GM21515 (cell line): Measurements from ENCODE around the gene TRPV5.
"Not testable (repeated sequence)": the region's sequence is repeated elsewhere in the genome, so short reads cannot be mapped to it uniquely, and the experiment has no call there.

ENCODE experiments used
- ATAC-seq: cut with Tn5 transposase; IDR thresholded peaks from one replicate; pipeline ENCODE4 v1.9.1; 2021; ENCODE audit not compliant: unreplicated experiment

Gene TRPV5

DNA sequence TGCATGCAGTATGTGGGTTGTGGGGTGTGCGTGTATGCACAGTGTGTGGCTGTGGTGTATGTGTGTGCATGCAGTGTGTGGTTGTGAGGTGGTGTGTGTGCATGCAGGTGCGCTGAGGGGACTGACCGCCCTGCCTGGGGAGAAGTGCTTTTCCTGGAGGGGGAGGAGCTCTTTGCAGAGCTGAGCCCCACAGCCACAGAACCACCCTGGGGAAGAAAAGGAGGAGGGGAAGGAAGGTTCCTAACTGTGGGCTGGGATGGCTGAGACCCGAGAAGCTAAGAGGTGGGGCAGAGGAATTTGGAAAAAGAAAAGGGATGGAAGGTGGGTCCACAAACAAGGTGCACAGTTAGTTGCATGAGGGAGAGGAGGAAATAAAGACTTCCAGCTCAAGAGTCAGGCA, at the start of gene TRPV5:
TRPV5 (minus strand) TSS at position 123 of the 400 bp plus-strand sequence. CDS start 287 bp downstream, outside the sequence.
- no peak for ATAC-seq

DNA sequence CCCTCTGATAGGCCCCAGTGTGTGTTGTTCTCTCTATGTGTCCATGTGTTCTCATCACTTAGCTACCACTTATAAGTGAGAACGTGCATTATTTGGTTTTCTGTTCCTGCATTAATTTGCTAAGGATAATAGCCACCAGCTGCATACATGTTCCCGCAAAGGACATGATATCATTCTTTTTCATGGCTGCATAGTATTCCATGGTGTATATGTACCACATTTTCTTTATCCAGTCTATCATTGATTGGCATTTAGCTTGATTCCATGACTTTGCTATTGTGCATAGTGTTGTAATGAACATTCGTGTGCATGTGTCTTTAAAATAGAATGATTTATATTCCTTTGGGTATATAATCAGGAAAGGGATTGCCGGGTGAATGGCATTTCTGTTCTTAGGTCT, 44.9 kb upstream of the TRPV5 start:
- ATAC-seq = not testable (repeated sequence)

DNA sequence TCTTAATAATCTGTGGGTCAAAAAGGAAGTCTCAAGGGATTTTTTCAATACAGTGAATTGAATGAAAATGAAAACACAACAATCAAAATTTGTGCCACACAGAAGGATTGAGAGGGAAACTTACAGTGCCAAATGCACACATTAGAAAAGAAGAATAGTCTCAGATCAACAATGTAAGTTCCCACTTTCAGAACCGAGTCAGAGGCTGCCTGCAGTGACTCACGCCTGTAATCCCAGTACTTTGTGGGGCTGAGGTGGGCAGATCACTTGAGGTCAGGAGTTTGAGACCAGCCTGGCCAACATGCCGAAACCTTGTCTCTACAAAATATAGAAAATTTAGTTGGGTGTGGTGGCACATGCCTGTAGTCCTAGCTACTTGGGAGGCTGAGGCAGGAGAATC, 41.1 kb upstream of the TRPV5 start:
- no peak for ATAC-seq

GRCh38 chr7:142969183-142969582, 35.6 kb upstream of the TRPV5 start:
- ATAC-seq = no peak

- no peak for ATAC-seq
Observed at GRCh38 chr7:142968229-142968628, 34.7 kb upstream of the TRPV5 start.

- no peak for ATAC-seq
Observed at GRCh38 chr7:142964502-142965246, 31.1 kb upstream of the TRPV5 start.

- ATAC-seq = no peak
Observed at GRCh38 chr7:142963993-142964392, 30.4 kb upstream of the TRPV5 start.

GRCh38 chr7:142962991-142963390, 29.4 kb upstream of the TRPV5 start:
- ATAC-seq = no peak

GRCh38 chr7:142961973-142962926, 28.7 kb upstream of the TRPV5 start, which contains the start of gene KEL:
TSS of gene KEL (minus strand) at chr7:142962363. CDS start at chr7:142962206, 157 bp downstream.
- ATAC-seq = no peak

DNA sequence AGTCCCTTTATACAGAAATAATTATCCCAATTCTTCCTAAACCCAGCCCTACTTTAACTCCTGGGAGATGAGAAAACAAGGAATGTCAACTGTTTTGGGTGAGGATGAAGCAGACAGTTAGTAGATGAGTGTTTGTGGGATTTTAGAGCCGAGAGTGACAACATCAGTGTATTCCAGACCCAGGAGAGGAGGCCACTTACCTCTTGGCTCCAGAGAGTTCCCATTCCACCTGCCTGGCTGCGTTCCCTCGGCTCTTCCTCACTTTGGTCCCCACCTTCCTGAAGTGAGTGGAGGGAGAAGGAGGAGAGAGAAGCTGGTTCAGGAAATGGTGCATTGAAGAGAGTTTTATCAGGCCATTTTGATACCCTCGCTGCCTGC, 28.0 kb upstream of the TRPV5 start:
- ATAC-seq = no peak

- ATAC-seq = no peak
Observed at GRCh38 chr7:142960955-142961512, 27.5 kb upstream of the TRPV5 start.

GRCh38 chr7:142959202-142959601, 25.7 kb upstream of the TRPV5 start:
- no peak for ATAC-seq

GRCh38 chr7:142957723-142958122, 24.2 kb upstream of the TRPV5 start:
- ATAC-seq = no peak

GRCh38 chr7:142956951-142957623, 23.5 kb upstream of the TRPV5 start:
- no peak for ATAC-seq

DNA sequence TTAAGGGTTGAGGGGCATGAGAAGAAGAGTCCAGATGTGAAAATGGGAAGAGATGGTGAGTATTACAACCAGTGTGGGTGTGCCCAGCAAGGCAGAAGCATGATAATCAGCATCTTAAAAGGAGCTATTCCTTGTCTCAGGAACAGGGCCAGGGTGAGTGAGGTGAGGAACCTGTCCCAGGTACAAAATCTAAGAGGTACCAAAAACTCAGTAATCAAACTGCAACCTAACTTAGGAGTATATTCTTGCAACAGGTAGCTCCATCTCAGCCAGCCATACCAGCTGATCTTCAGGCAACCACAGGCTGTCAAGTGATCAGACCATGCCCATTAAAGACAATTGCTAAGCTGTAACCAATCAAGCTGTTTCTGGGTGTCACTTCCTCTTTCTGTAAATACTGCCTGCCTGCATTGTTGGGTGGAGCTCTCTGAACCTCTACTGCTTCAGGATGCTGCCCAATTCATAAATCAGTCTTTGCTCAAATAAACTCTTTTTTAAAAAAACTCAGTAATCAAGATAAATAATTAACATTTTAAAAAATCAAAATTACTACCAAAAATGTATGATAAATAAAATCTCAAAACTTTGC, 21.2 kb upstream of the TRPV5 start:
- ATAC-seq = no peak

DNA sequence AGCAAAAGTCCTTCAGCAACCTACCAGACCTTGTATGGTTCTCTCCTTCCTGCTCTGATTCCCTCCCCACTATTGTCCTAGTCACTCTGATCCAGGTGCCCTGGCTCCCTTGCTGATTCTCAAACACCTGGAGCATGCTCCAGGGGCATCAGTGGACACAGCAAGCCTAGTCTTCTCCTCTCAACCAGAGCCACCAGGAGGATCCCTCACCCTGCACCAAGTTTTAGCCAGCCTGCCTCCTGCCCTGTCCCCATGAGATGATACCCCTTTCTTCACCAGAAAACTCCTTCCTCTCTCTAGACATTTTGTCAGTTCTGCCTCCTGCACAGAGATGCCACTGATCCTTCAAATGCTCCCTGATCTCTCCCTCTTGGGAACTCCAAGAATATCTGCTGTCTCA, 16.7 kb upstream of the TRPV5 start:
- no peak for ATAC-seq

DNA sequence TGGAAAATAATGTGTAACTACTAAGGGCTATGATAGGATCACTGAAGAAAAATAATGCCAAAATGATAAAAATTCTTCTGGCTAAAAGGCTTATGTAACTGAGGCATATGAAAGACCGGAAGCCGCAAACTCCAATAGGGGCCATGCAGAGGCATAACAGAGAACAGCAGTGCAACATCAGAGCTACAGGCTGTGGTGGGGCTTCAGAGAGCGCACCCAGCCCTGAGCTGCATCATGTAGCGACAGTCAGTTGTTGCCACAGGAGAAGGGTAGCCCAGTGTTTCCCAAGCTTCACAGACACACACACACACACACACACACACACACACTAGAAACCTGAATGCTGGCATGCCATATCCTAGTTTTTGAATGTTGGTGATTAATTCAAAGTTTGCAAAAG, 15.1 kb upstream of the TRPV5 start:
- ATAC-seq = no peak

DNA sequence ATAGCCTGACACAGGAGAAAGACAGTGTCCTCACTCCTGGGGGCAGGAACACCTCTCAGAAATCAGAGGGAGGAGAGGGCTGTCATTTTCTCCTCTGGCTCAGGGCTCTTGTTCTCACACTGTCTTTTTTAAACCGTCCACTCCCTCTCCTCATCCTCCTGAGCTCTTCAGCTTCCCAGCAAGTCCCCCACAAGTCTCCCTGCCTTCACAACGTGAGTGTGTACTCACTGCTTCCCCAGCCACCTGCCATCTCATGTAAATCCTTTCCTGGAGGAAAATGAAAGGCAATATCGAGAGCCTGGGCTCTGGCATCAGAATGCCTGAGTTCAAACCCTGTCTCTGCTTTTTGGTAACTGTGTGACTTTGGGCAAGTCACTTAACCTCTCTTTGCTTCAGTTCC, 11.5 kb upstream of the TRPV5 start:
- ATAC-seq = no peak

DNA sequence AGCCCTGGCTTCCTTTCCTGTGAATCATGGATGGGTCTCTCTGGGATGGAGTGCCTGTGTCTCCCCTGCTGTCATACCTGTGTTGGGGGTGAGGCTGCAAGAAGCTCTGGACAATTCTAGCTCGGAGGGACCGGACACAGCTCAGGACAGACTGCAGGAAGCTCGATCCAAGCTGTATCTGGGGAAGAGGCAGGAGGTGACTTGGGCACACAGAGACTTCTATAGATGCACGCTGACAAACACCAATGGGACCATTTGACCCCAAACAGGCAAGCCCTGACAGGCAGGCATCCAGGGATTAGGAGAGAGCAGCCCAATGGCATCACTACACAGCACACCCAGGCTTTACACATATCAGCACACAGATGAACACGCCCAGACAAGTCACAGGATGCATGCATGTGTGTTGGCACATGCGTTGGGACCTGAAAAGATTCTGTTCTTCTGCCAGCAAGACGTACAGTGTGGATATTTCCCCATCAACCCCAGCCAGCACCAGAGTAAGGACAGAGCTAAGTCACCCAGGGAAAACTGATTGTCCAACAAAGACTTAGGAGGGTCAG, 10.2 kb upstream of the TRPV5 start:
- no peak for ATAC-seq

DNA sequence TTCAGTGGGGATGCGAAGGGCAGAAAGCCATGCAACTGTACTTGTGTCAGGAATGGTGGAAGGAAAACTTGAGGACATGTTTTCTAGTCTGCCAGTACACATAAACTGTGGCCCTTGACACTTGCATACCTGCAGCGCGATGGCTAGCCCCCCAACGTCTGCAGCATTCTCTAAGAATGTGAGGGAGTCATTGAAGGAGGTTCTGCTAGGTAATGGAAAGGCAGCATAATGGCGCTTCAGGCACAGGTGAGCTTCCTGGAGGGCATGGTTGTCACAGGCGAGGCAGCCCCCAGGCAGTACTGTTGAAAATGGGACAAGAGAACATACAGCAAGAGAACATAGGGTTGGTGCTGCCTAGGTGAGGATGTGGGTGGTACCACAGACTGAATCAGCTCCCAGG, 9.2 kb upstream of the TRPV5 start:
- ATAC-seq = no peak
